Measurements from ENCODE around the gene ZNF512B. TPM values are rescaled to one million over a fixed set of nuclear protein-coding genes. Genes with fewer than 3 reads are reported as not detected.

Gene ZNF512B
- total RNA-seq, 1 experiment from 2014 or later: 10.3 TPM

DNA sequence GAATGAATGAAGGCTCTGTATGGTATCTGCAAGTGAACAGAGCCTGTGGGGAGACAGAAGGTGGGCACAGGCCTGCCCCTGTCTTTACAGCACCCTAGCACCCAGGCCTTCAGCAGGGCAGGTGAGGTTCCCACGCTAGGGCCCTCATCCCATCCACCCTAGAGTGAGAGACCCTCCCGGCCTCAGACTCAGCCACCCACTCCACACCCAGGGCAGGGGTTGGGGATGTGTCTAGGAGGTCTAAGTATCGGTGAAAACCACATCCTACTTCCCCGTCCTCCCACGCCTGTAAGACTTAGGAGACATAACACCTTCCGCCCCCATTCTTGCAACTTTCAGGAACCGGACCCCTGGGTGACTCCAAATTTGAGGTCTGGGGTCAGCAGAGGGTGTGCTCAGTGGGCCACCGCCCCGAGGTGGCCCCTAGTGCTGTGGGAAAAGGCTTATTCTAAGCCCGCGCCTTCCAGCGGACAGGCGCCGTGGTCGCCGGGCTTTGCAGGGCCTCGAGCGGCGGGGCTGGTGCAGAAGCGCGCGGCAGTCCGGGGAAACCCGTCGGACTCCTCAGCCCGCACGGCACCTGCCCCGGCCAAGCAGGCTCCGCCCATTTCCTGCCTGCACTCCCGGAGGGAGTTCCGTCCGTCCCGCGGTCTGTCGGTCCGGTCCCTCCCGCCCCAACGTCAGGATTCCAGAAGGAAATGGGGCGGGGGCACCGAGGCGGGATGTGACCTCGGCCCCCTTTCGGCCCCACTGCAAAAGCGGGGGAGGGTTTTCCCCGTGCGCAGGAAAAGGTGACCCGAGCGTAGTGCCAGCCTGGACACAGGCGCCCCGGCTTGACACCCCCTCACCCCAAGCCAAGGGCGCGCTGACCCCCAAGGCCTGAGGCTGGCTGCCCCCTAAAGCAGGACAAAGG lies 8.8 kb upstream of the ZNF512B start:
- TSS peak; percentile 57 for BruUV-seq (replicated peaks)
- no peak overlapping the region for H2AFZ ChIP-seq (ENCODE audit: low read depth, low read length, poor library complexity, severe bottlenecking)
- peak overlapping the region; percentile 69 for H3K27ac ChIP-seq (ENCODE audit: low read depth, low read length)
- ChIA-PET RAD21 (ENCODE audit: low non-redundant PET in 1 of 2, low total read pairs in 2 of 2, uncharacterized antibody in 2 of 2, unreplicated experiment in 2 of 2) (no interaction called here), POLR2A (no interaction called here), CTCF (no interaction called here)
- H3K27me3 ChIP-seq (ENCODE audit: insufficient read depth, low read length): no peaks in the 10 kb centered on the region
- peak overlapping the region; percentile 96 for H3K4me2 ChIP-seq (ENCODE audit: low read length)
- TF ChIP-seq POLR2AphosphoS5 (IDR thresholded peaks at IDR 0.05; ENCODE audit: low read depth, low read length) (peak; percentile 79), ZBTB33 (IDR thresholded peaks at IDR 0.05; ENCODE audit: extremely low read depth, insufficient replicate concordance, low read length) (peak; percentile 16), JUND (IDR thresholded peaks at IDR 0.05) (no peak)
- ATAC-seq (peak; percentile 51), DNase-seq (ENCODE audit: low read depth, low spot score) (no peak)
- peak overlapping the region; percentile 76 to 94 for H3K4me3 ChIP-seq (replicated peaks in 1 of 2; ENCODE audit: low read depth in 1 of 2, low read length in 2 of 2)
- H3K36me3 ChIP-seq (ENCODE audit: control insufficient read depth in 1 of 2, insufficient read depth in 2 of 2, low read length in 2 of 2): peaks cover 0 to 4% of the 10 kb centered on the region in 2 experiments; a peak in 2 of 4 replicates
- peaks cover 25% of the 10 kb centered on the region for H3K79me2 ChIP-seq (ENCODE audit: insufficient read depth, low read length)
- H3K9me3 ChIP-seq (ENCODE audit: control insufficient read depth in 1 of 2, insufficient read depth in 1 of 2, low read depth in 1 of 2, low read length in 2 of 2): no peaks in the 10 kb centered on the region
- peaks cover 22 to 56% of the 10 kb centered on the region in 2 experiments for H3K4me1 ChIP-seq (ENCODE audit: control insufficient read depth in 1 of 2, insufficient read depth in 2 of 2, low read length in 2 of 2)
- intact Hi-C loops (cut with micrococcal nuclease): loop anchor here (10.0 kb wide), 2 partner anchors 114 to 194 kb away; partner anchors contain the start of genes ABHD16B and TPD52L2
- H3K9me2 ChIP-seq (ENCODE audit: insufficient read depth): no peaks in the 10 kb centered on the region
- peak overlapping the region; percentile 76 for H3K9ac ChIP-seq (ENCODE audit: low read length)
- no peaks in the 10 kb centered on the region for H4K20me1 ChIP-seq (ENCODE audit: insufficient read depth)

- peak overlapping the region; percentile 69; the same call in 1 of the 2 replicates for H3K27ac ChIP-seq (ENCODE audit: low read depth, low read length)
- H3K4me3 ChIP-seq (replicated peaks in 1 of 2; ENCODE audit: low read depth in 1 of 2, low read length in 2 of 2): peak overlapping the region; percentile 76 to 94; a peak in 3 of 4 replicates
- peaks cover 28 to 63% of the 10 kb centered on the region in 2 experiments for H3K4me1 ChIP-seq (ENCODE audit: control insufficient read depth in 1 of 2, insufficient read depth in 2 of 2, low read length in 2 of 2)
- DNase-seq (ENCODE audit: low read depth, low spot score) (no peak), ATAC-seq (no peak)
- H3K36me3 ChIP-seq (ENCODE audit: control insufficient read depth in 1 of 2, insufficient read depth in 2 of 2, low read length in 2 of 2): no peaks in the 10 kb centered on the region
- no peak for TF ChIP-seq SP1 (IDR thresholded peaks at IDR 0.05; ENCODE audit: low read depth)
- TF ChIP-seq ZBTB33 (IDR thresholded peaks at IDR 0.05; ENCODE audit: extremely low read depth, insufficient replicate concordance, low read length): no peak
- no peak for TF ChIP-seq POLR2A (IDR thresholded peaks at IDR 0.05; ENCODE audit: borderline replicate concordance, extremely low read depth, insufficient read depth, insufficient read length)
- no peak for TF ChIP-seq EGR1 (IDR thresholded peaks at IDR 0.05; ENCODE audit: low read depth)
- TF ChIP-seq SIN3A (IDR thresholded peaks at IDR 0.05; ENCODE audit: low read depth): no peak
- TF ChIP-seq CBX3 (IDR thresholded peaks at IDR 0.05; ENCODE audit: low read depth): no peak
- TF ChIP-seq SRF (IDR thresholded peaks at IDR 0.05; ENCODE audit: low read depth): no peak
- no peak for TF ChIP-seq JUND (IDR thresholded peaks at IDR 0.05)
- H4K20me1 ChIP-seq (ENCODE audit: insufficient read depth): no peaks in the 10 kb centered on the region
- H3K4me2 ChIP-seq (ENCODE audit: low read length): peak overlapping the region; percentile 96
- peak overlapping the region; percentile 76; the same call in 1 of the 2 replicates for H3K9ac ChIP-seq (ENCODE audit: low read length)
- ChIA-PET POLR2A (no interaction called here), CTCF (interaction anchor here (0.5 to 0.6 kb wide), 2 partner anchors 9 to 404 kb away, joined by 3 to 6 read pairs; partner anchors contain the start of gene HELZ2), RAD21 (ENCODE audit: low non-redundant PET in 1 of 2, low total read pairs in 2 of 2, uncharacterized antibody in 2 of 2, unreplicated experiment in 2 of 2) (no interaction called here)
- intact Hi-C loops (cut with micrococcal nuclease): loop anchor here (10.0 kb wide), 2 partner anchors 113 to 193 kb away; partner anchors contain the start of genes ABHD16B and TPD52L2
- no peaks in the 10 kb centered on the region for H3K9me3 ChIP-seq (ENCODE audit: control insufficient read depth in 1 of 2, insufficient read depth in 1 of 2, low read depth in 1 of 2, low read length in 2 of 2)
- H3K79me2 ChIP-seq (ENCODE audit: insufficient read depth, low read length): peaks cover 18% of the 10 kb centered on the region
- BruUV-seq (replicated peaks): no TSS peak
- no peaks in the 10 kb centered on the region for H3K9me2 ChIP-seq (ENCODE audit: insufficient read depth)
- no peaks in the 10 kb centered on the region for H3K27me3 ChIP-seq (ENCODE audit: insufficient read depth, low read length)
- no peak overlapping the region for H2AFZ ChIP-seq (ENCODE audit: low read depth, low read length, poor library complexity, severe bottlenecking)
These were observed 8.1 kb upstream of the ZNF512B start for GRCh38 chr20:63977739-63978276.

All from HCT116 (cell line).